ENCODE results near the gene MLYCD. TPM values are rescaled to one million over a fixed set of nuclear protein-coding genes. Genes with fewer than 3 reads are reported as not detected.
A peak's percentile ranks its signal among the peaks of the same experiment; 100 is the strongest.

Gene MLYCD
- polyA plus RNA-seq, 3 donors from 2014 or later = 0.64 to 4.5 (median 1.1) TPM

DNA sequence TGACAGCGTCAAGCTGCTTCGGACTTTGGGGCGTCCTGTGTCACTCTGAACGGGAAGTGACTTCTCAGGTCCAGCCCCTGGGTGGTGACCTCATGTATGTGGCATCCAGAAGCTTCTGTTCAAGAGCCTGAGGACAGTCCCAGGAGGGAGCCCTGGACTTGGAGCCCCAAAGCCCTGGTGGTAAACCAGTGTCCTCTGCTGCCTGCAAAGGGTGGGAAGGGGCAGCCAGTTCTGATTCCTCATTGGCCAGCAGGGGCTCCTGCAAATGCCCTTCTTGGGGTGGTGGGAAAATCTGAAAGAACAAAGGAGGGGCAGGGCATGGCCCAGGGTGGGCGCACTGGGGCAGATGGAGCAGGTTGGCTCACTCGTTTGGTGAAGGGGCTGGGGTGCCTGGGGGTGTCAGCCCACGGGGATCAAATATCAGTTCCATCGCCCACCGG lies 55.7 kb downstream of the MLYCD start:
- peaks cover 0 to 3% (median 0%) of the 10 kb centered on the region in 3 donors for H3K36me3 Mint-ChIP-seq
- H3K27me3 Mint-ChIP-seq (ENCODE audit: low read depth in 3 of 3) = peaks cover 0 to 6% (median 3%) of the 10 kb centered on the region in 3 donors
- no peak for DNase-seq
- peaks cover 0 to 4% of the 10 kb centered on the region in 2 donors for H3K4me1 Mint-ChIP-seq
- no peaks in the 10 kb centered on the region for H3K9me3 Mint-ChIP-seq
- H3K27ac Mint-ChIP-seq = no peak overlapping the region
- peak overlapping the region in 1 of 5 donors; percentile 15 for H3K4me3 Mint-ChIP-seq

DNA sequence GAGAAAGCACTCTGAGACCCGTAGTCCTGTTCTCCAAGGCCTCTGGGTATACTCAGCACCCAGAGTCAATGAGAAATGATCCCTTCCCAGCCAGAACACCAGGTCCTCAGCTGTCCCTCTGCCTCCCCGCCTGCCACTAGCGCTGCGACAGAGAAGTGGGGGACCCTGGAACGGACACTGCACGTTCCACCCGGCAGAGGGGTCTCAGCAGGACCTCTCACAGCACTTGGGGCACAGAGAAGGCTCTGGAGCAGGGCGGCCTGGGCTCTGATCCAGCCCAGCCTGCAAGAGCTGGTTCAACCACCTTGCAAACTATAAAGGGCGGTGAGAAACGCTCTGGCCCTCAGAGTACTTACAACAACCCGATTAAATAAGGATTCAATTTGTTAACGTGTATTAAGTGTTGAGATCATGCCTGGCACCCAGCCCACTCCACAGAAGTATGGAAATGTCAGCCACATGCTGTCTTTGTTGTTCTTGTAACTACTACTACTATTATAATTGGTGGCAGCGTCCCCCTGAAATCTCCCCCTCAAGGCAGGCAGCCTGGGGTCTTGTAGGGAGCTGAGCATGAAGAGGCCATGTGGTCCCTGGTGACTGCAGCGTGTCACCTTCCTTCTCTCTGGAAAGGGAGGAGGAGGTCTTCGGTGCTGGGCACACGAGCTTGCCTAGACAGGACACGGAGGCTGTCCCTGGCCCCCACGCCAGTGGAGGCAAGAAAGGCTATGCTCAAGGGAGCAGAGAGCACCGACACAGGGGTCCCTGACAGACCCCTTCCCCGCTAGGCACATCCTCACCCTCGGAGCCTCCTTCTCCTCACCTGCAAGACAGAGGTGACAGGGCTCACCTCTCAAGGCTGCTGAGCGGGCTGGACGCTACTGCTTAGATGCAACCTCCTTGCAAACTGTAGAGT lies 56.6 kb downstream of the MLYCD start:
- no peak overlapping the region for H3K27ac Mint-ChIP-seq
- no peaks in the 10 kb centered on the region for H3K9me3 Mint-ChIP-seq
- H3K27me3 Mint-ChIP-seq (ENCODE audit: low read depth in 3 of 3) = peaks cover 0 to 6% (median 2%) of the 10 kb centered on the region in 3 donors
- no peak overlapping the region for H3K4me3 Mint-ChIP-seq
- peaks cover 0 to 4% of the 10 kb centered on the region in 2 donors for H3K4me1 Mint-ChIP-seq
- H3K36me3 Mint-ChIP-seq = peaks cover 0 to 6% (median 5%) of the 10 kb centered on the region in 3 donors
- DNase-seq = no peak

DNA sequence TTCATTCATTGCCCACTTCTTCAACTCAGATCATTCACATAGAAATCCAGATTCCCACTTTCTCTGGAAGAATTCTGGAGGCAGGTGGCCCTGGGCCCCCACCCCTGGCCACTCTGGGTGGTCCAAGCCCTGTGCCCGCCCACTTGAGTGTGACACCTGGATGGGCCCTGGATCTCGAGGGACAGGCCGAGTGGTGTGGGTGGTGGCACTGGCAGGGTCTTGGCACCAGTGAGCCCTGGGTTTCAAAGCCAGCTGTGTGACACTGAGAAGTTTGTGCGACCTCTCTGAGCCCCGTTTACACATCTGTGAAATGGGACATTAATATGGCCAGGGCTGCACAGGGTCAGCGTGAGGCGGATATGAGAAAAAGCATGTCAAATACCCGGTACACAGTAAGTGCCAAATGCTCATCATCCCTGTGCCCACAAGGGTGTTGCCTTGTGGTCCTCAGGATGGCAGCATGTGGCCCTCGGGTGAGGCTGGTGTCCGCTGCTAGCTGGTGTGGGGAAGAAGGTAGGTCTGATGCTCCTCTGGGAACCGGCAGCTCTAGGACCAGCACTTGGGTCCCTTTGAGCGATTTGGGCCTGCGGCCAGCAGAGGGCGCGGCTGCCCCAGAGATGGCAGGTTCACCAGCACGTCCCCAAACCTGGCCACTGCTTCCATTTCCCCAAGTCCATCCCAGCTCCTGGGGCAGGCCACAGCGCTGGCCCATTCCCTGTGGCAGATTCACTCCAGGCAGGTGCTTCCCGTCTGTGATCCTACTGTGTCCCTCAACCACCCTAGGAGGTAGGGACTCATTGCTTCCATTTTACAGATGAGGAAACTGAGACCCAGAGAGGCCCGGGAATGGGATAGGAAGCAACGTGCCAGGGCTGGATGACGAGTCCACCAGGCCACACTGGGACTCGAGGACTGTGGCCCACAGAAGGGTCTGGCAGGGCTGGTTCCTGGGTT lies 57.7 kb downstream of the MLYCD start:
- peak; percentile 37 to 52 (median 46) for DNase-seq
- Mint-ChIP-seq H3K4me3 (no peak overlapping the region), H3K4me1 (peaks cover 0 to 4% of the 10 kb centered on the region in 2 donors), H3K27ac (no peak overlapping the region), H3K36me3 (peaks cover 0 to 6% (median 5%) of the 10 kb centered on the region in 3 donors), H3K9me3 (no peaks in the 10 kb centered on the region), H3K27me3 (ENCODE audit: low read depth in 3 of 3) (peaks cover 0 to 6% (median 2%) of the 10 kb centered on the region in 3 donors)

DNA sequence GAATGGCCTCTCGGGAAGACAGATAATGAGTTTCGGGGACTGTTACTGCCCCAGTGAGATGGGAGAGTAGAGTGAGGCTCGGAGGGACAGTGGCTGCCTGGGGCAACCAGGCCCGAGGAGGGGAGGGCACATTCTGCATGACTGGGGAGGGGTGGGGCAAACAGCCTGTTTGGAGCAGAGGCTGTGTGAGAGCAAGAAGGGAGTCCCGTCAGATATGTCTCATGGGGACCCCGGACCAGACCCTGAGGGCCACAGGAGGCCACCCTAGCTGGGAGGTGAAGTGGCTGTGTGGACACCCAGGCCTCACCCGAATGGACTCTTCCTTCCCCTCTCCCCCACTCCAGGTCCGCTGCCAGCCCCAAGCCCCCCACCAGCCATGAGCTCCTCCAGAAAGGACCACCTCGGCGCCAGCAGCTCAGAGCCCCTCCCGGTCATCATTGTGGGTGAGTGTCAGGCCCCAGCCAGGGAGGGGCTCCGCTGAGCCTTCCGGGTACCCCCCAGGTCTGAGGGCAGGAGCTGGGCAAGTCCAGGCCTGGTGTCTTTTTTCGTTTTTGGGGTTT lies 58.5 kb downstream of the MLYCD start:
- DNase-seq = no peak
- H3K4me1 Mint-ChIP-seq = peaks cover 0 to 3% of the 10 kb centered on the region in 2 donors
- H3K27ac Mint-ChIP-seq = no peak overlapping the region
- peaks cover 0 to 6% (median 5%) of the 10 kb centered on the region in 3 donors for H3K36me3 Mint-ChIP-seq
- H3K4me3 Mint-ChIP-seq = no peak overlapping the region
- no peaks in the 10 kb centered on the region for H3K9me3 Mint-ChIP-seq
- H3K27me3 Mint-ChIP-seq (ENCODE audit: low read depth in 3 of 3) = peaks cover 0 to 6% (median 2%) of the 10 kb centered on the region in 3 donors

DNA sequence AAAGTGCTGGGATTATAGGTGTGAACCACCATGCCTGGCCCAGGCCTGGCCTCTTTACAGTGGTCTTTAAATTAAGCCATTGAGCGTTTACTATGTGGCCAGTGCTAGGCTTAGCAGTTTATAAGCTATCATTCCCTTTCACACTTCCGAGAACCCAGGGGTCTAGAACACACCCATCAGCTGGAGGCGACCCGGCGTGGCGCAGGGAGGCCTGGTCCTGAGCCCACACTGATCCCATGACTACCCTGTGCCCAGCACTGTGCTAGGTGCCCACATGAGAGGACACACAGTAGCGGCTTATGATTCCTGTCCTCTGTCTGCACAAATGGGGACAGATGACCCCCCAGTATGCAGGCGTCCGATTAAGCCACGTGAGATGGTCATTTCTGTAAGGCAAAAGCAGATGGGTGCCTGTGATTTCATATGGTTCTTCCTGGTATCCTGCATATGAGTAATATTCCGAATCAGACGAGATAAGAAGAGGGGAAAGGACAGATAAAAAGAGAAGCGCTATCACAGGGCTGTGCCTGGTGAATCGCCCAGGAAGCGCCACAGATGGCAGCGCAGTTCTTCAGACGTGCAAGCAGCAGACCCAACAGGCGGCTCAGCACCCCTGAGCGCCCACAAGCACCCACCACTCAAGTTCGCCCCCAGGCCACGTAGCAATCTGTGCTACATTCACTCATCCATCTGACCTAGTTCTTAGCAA lies 59.4 kb downstream of the MLYCD start:
- Mint-ChIP-seq H3K4me3 (no peak overlapping the region), H3K27me3 (ENCODE audit: low read depth in 3 of 3) (peaks cover 0 to 6% (median 2%) of the 10 kb centered on the region in 3 donors), H3K9me3 (no peaks in the 10 kb centered on the region), H3K27ac (no peak overlapping the region), H3K36me3 (peaks cover 0 to 6% (median 5%) of the 10 kb centered on the region in 3 donors), H3K4me1 (peaks cover 0 to 2% of the 10 kb centered on the region in 2 donors)
- no peak for DNase-seq

DNA sequence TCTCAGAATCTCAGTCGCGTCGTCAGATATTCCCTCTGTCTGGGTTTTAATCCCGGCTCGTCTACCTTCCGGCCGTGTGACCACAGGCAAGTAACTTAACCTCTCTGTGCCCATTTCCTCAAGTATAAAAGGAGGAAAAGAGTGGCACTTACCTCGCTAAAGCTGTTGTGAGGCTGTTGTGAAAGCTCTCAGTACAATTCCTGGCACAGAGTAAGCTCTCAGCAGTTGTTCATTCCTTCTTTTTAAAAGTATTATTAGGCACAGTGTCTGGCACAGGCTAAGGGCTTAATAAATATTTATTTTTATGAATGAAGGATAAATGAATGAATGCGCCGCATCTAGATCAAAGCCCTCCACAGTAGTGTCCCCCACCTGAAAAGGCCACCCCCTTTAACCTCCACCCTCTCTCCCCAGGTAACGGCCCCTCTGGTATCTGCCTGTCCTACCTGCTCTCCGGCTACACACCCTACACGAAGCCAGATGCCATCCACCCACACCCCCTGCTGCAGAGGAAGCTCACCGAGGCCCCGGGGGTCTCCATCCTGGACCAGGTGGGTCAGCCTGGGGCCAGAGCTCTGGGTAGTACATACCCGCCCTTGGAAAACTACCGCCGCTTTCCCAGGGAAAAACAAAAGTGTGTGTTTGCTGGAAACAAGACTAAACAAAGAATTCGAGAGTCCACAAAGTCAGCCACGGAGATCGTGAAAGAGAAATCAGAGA lies 60.1 kb downstream of the MLYCD start:
- H3K27me3 Mint-ChIP-seq (ENCODE audit: low read depth in 3 of 3) = peaks cover 0 to 4% (median 2%) of the 10 kb centered on the region in 3 donors
- H3K36me3 Mint-ChIP-seq = peaks cover 0 to 6% (median 5%) of the 10 kb centered on the region in 3 donors
- H3K4me1 Mint-ChIP-seq = no peaks in the 10 kb centered on the region
- no peak overlapping the region for H3K4me3 Mint-ChIP-seq
- H3K27ac Mint-ChIP-seq = no peak overlapping the region
- no peak for DNase-seq
- no peaks in the 10 kb centered on the region for H3K9me3 Mint-ChIP-seq

DNA sequence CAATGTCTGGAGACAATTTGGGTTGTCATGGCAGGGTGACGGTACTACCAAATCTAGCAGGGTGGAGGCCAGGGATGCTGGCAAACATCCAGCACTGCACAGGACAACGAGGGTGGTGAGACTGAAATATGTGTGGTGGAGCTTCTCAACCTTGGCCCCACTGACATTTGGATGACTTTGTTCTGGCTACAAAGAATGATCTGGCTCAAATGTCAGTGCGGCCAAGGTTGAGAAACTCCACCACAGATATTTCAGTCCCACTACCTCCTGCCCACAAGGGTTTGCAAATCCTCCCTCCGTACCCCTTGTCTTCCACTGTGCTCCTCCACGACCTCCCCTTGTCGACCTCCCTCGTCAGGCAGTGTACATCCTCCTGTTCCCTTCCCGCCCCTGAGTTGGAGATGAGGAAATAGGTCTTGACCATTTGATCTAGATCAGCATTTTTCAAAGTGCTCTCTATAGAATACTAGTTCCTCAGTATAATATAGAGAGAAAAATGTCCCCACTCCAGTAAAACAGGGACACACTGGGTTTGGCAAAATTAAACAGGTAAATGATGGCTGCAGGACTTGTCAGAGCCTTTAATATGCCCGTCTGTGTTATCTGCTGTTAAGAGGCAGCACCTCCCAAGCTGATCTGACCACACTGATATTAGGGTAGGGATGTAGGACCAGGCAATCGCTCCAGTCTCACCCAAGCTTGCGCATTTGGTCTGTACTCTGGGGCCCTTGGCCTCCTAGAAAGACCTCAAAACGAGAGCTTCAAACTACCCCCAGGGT lies 60.9 kb downstream of the MLYCD start:
- Mint-ChIP-seq H3K27ac (no peak overlapping the region), H3K27me3 (ENCODE audit: low read depth in 3 of 3) (peaks cover 0 to 3% (median 0%) of the 10 kb centered on the region in 3 donors), H3K9me3 (no peaks in the 10 kb centered on the region), H3K4me3 (no peak overlapping the region), H3K36me3 (peaks cover 0 to 6% (median 5%) of the 10 kb centered on the region in 3 donors), H3K4me1 (no peaks in the 10 kb centered on the region)
- no peak for DNase-seq

DNA sequence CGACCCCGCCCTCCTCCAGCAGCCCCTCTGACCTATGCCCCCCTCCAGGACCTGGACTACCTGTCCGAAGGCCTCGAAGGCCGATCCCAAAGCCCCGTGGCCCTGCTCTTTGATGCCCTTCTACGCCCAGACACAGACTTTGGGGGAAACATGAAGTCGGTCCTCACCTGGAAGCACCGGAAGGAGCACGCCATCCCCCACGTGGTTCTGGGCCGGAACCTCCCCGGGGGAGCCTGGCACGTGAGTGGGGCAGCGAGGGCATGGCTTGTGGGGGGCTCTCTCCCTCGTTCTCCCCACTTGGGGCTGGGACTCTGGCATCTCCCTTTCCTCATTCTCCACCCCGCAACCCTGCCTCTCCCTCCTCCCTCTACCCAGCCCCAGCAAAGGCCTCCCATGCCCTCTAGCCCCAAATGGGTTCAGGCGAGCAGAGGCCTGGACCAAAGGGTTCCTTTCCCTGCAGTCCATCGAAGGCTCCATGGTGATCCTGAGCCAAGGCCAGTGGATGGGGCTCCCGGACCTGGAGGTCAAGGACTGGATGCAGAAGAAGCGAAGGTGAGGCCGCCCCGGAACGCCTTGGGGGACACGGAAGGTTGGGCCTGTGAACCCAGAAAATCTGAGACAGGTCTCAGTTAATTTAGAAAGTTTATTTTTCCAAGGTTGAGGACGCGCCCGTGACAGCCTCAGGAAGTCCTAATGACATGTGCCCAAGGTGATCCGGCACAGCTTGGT lies 61.8 kb downstream of the MLYCD start:
- peak overlapping the region in 1 of 6 donors; percentile 53 for H3K27ac Mint-ChIP-seq

DNA sequence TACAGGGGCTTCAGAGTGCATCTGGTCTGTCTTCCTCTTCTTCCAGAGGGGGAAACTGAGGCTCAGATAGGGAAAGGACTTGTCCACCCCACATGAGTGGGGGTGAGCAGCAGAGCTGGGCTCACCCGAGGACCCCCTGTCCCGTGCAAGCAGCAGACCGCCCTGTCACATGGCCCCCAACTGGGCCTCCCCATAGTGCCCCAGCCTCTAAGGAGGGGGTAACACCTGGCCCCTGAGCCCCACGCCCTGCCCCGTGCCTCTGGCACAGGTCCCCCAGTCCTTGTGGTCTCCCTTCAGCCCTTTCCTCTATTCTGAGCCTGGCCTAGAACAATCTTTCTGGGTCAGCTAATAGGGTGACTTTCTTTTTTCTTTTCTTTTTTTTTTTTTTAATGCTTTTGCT lies 62.7 kb downstream of the MLYCD start:
- H3K36me3 Mint-ChIP-seq = peaks cover 0 to 6% (median 5%) of the 10 kb centered on the region in 3 donors
- H3K27me3 Mint-ChIP-seq (ENCODE audit: low read depth in 3 of 3) = peaks cover 0 to 3% (median 0%) of the 10 kb centered on the region in 3 donors
- no peak overlapping the region for H3K27ac Mint-ChIP-seq
- H3K9me3 Mint-ChIP-seq = no peaks in the 10 kb centered on the region
- DNase-seq = no peak
- no peak overlapping the region for H3K4me3 Mint-ChIP-seq
- no peaks in the 10 kb centered on the region for H3K4me1 Mint-ChIP-seq

More for the DNA sequence above, 61.8 kb downstream of the MLYCD start:
- Mint-ChIP-seq H3K4me1 (no peaks in the 10 kb centered on the region), H3K36me3 (peaks cover 0 to 6% (median 5%) of the 10 kb centered on the region in 3 donors), H3K27me3 (ENCODE audit: low read depth in 3 of 3) (peaks cover 0 to 3% (median 0%) of the 10 kb centered on the region in 3 donors), H3K9me3 (no peaks in the 10 kb centered on the region), H3K4me3 (no peak overlapping the region)
- DNase-seq = no peak

DNA sequence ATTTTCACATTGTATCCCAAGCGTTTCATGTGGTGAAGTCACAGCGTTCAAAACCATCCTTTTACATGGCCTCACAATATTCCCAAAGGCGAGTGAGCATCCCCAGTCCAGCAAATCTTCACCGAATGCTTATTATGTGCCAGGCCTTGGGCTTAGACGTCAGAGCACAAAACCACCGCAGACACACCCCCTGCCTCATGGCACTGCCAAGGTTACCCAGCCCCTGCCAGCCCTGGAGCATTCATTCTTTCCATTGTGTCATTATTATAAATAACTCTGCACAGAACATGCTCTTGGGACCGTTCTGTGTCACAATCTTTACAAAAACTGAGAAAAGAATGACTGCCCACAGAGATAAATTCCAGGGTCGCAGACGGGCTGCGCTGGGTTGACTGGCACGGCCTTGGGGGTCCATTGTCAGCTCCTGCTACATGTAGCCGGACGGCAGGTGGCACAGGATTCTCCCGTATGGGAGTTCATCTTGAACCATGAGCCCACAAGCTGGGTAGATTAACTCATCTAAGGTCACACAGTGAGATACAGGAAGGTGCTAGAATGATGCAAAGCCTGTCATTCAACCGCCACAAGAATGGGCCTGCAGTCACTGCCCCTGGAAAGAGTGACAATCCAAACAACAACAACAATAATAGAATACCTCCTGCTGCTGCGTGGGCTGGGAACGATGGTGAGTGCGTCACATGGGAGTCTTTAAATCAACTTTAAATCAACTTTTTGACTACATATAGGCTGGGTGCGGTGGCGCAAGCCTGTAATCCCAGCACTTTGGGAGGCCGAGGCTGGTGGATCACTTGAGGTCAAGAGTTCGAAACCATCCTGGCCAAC lies 64.6 kb downstream of the MLYCD start:
- Mint-ChIP-seq H3K9me3 (no peaks in the 10 kb centered on the region), H3K36me3 (peaks cover 0 to 6% (median 5%) of the 10 kb centered on the region in 3 donors), H3K4me3 (no peak overlapping the region), H3K27me3 (ENCODE audit: low read depth in 3 of 3) (peaks cover 0 to 4% (median 0%) of the 10 kb centered on the region in 3 donors), H3K4me1 (peaks cover 0 to 2% of the 10 kb centered on the region in 2 donors), H3K27ac (no peak overlapping the region)
- DNase-seq = no peak

All from immature natural killer cell (primary cell).